T-helper 1 cell treated with Interleukin-12 subunit alpha and Interleukin-12 subunit beta and Interleukin-4 antibody, amounts not matched to agents 30 ng/mL and 1 ng/mL, for 36 hours (primary cell): ENCODE results near the gene DCDC2B. TPM values are rescaled to one million over a fixed set of nuclear protein-coding genes. Genes with fewer than 3 reads are reported as not detected.
"Not testable (repeated sequence)": the region's sequence is repeated elsewhere in the genome, so short reads cannot be mapped to it uniquely, and the experiment has no call there.

Experiments
- intact Hi-C: fragments of 100-400 bp; cut with micrococcal nuclease; formaldehyde crosslinking; loops from one replicate; pipeline ENCODE4 v1.15.1; 2024
- total RNA-seq: library from RNA; stranded (reverse); gene quantifications from 2 replicates; pipeline ENCODE4 v1.2.3, GENCODE V29; 2022

Gene DCDC2B
- total RNA-seq, 1 donor from 2014 or later: 0.22 TPM

- intact Hi-C loops: loop anchor here (1.0 to 10.0 kb wide), 7 partner anchors 9 to 241 kb away; partner anchors contain the start of genes HDAC1 and KHDRBS1
Measured at GRCh38 chr1:32255072-32256071, 46.5 kb downstream of the DCDC2B start.

GRCh38 chr1:32256473-32257226 lies 47.8 kb downstream of the DCDC2B start:
- intact Hi-C loops: loop anchor here (1.0 to 10.0 kb wide), 4 partner anchors 8 to 242 kb away; partner anchors contain the start of genes HDAC1 and KHDRBS1

- intact Hi-C loops: loop anchor here (5.0 to 10.0 kb wide), 2 partner anchors 65 to 242 kb away; partner anchors contain the start of gene KHDRBS1
Measured at GRCh38 chr1:32257227-32257508, 48.3 kb downstream of the DCDC2B start.

- intact Hi-C loops: not testable (repeated sequence)
Measured at GRCh38 chr1:32263236-32263593, 54.3 kb downstream of the DCDC2B start.

GRCh38 chr1:32263744-32264143 lies 54.9 kb downstream of the DCDC2B start:
- intact Hi-C loops: loop anchor here (1.0 kb wide), 1 partner anchor 7 kb away; no protein-coding TSS in a partner anchor

Other genes starting within 250 kb of the DCDC2B start
- 154 and 158 TPM in 2 replicates for gene KHDRBS1, start 195.2 kb upstream of the DCDC2B start, total RNA-seq
- gene TMEM39B, start 136.2 kb upstream of the DCDC2B start, total RNA-seq: 33.1 and 33.7 TPM in 2 replicates
- 72.7 and 73.6 TPM in 2 replicates for gene KPNA6, start 101.0 kb upstream of the DCDC2B start, total RNA-seq
- 96.7 and 97.3 TPM in 2 replicates for gene TXLNA, start 29.4 kb upstream of the DCDC2B start, total RNA-seq
- 31.7 and 33.2 TPM in 2 replicates for gene CCDC28B, start 8.5 kb upstream of the DCDC2B start, total RNA-seq
- gene IQCC, start 3.4 kb upstream of the DCDC2B start, total RNA-seq: 2.5 and 3.6 TPM in 2 replicates
- gene TMEM234, start 13.3 kb downstream of the DCDC2B start, total RNA-seq: 17.1 and 21.7 TPM in 2 replicates
- 196 and 197 TPM in 2 replicates for gene EIF3I, start 13.3 kb downstream of the DCDC2B start, total RNA-seq
- gene FAM167B, start 38.1 kb downstream of the DCDC2B start, total RNA-seq: 0.22 and 0.68 TPM in 2 replicates
- 425 and 440 TPM in 2 replicates for gene LCK, start 42.2 kb downstream of the DCDC2B start, total RNA-seq
- gene HDAC1, start 83.0 kb downstream of the DCDC2B start, total RNA-seq: 208 and 210 TPM in 2 replicates
- 26.1 and 26.7 TPM in 2 replicates for gene MARCKSL1, start 127.1 kb downstream of the DCDC2B start, total RNA-seq
- 7.1 and 10.0 TPM in 2 replicates for gene FAM229A, start 153.4 kb downstream of the DCDC2B start, total RNA-seq
- 0.98 and 1.2 TPM in 2 replicates for gene TSSK3, start 153.4 kb downstream of the DCDC2B start, total RNA-seq
- gene BSDC1, start 185.4 kb downstream of the DCDC2B start, total RNA-seq: 60.3 and 63.7 TPM in 2 replicates